ENCODE results near the gene PIGR.

DNA sequence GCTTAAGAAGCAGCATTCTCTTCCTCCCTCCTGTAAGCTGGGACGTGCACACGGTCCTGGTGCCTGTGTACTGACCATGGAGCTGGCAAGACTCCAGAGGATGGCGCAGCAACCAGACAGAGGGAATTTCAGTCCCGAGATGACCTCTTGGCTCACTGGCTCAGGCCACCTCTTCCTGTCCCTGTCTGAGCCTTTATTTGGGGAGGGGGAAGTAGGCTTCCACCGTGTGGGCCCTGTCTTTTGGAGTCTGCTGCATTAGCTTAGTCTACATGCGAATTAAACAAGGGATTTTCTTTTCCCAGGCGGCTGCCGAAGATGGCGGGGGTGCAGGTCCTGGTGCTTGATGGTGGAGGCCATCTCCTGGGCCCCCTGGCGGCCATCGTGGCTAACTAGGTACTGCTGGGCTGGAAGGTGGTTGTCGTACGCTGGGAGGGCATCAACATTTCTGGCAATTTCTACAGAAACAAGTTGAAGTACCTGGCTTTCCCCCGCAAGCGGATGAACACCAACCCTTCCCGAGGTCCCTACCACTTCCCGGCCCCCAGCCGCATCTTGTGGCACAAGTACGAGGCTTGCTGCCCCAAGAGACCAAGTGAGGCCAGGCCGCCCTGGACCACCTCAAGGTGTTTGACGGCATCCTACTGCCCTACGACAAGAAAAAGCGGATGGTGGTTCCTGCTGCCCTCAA is 38.8 kb downstream of the PIGR start:
- TF ChIP-seq CTCF (conservative IDR thresholded peaks at IDR 0.05; ENCODE audit: low read depth, low read length) (0 out of 2 replicates have a peak, but pooled peaks have one; percentile 19), RFX5 (IDR thresholded peaks at IDR 0.05; ENCODE audit: low read depth, low read length) (no peak), POLR2A (IDR thresholded peaks at IDR 0.05; ENCODE audit: low read depth, low read length) (no peak), USF2 (IDR thresholded peaks at IDR 0.05; ENCODE audit: low read depth, low read length) (no peak), SMC3 (IDR thresholded peaks at IDR 0.05; ENCODE audit: low read depth, low read length) (no peak), MXI1 (IDR thresholded peaks at IDR 0.05; ENCODE audit: borderline replicate concordance, low read depth, low read length) (no peak), CEBPB (IDR thresholded peaks at IDR 0.05; ENCODE audit: low read depth, low read length) (no peak), CHD1 (IDR thresholded peaks at IDR 0.05; ENCODE audit: low read depth, low read length) (no peak), RCOR1 (IDR thresholded peaks at IDR 0.05; ENCODE audit: insufficient replicate concordance, low read length) (no peak)

Data from IMR-90 (cell line).